ENCODE measurements around the gene NDUFC1. TPM values are rescaled to one million over a fixed set of nuclear protein-coding genes. Genes with fewer than 3 reads are reported as not detected.
A peak's percentile ranks its signal among the peaks of the same experiment; 100 is the strongest.

Gene NDUFC1
- total and polyA plus RNA-seq, 2 experiments from 2014 or later = 31.8 to 367 TPM

- no peaks in the 10 kb centered on the region for H3K27me3 Mint-ChIP-seq (ENCODE audit: insufficient read depth, low read depth, poor library complexity)
- no peak overlapping the region for H3K4me3 Mint-ChIP-seq
- H3K4me1 ChIP-seq (ENCODE audit: insufficient read depth) = peaks cover 13% of the 10 kb centered on the region; the same call in 1 of the 2 replicates
- H3K9me2 ChIP-seq (ENCODE audit: insufficient read depth) = no peaks in the 10 kb centered on the region
- peaks cover 100% of the 10 kb centered on the region for H3K79me2 ChIP-seq (replicated peaks; ENCODE audit: insufficient read depth)
- no peak overlapping the region for H3K4me3 ChIP-seq
- no peak for TF ChIP-seq EZH2phosphoT487 (IDR thresholded peaks at IDR 0.05; ENCODE audit: unreplicated experiment)
- TF ChIP-seq ZNF114 (CRISPR knock-in tag; IDR thresholded peaks at IDR 0.05) = no peak
- TF ChIP-seq POLR2AphosphoS5 (IDR thresholded peaks at IDR 0.05; ENCODE audit: low read depth) = no peak
- ATAC-seq (no peak), DNase-seq (ENCODE audit: low spot score) (no peak)
- H3K36me3 Mint-ChIP-seq (ENCODE audit: low read depth) = peaks cover 48% of the 10 kb centered on the region
- no peaks in the 10 kb centered on the region for H3F3A ChIP-seq (replicated peaks; ENCODE audit: low read depth)
- H3K9me3 Mint-ChIP-seq = peaks cover 3% of the 10 kb centered on the region; the same call in 2 of the 3 replicates
- no peaks in the 10 kb centered on the region for H3K36me3 ChIP-seq (ENCODE audit: insufficient read depth)
- no peak overlapping the region for H3K27ac Mint-ChIP-seq
- no peak overlapping the region for H2AFZ ChIP-seq
- H3K27ac ChIP-seq (ENCODE audit: low read depth) = no peak overlapping the region
- peaks cover 17% of the 10 kb centered on the region for H3K4me1 Mint-ChIP-seq
- peaks cover 40% of the 10 kb centered on the region for H4K20me1 ChIP-seq (replicated peaks; ENCODE audit: insufficient read depth)
- no peaks in the 10 kb centered on the region for H3K27me3 ChIP-seq (ENCODE audit: insufficient read depth)
- no peak overlapping the region for H3K4me2 ChIP-seq
These were observed 28.0 kb upstream of the NDUFC1 start for GRCh38 chr4:139330283-139330682.

- Histone ChIP-seq H3K4me1 (ENCODE audit: insufficient read depth) (peaks cover 17% of the 10 kb centered on the region), H3K27me3 (ENCODE audit: insufficient read depth) (no peaks in the 10 kb centered on the region), H3K9me2 (ENCODE audit: insufficient read depth) (no peaks in the 10 kb centered on the region), H3K79me2 (replicated peaks; ENCODE audit: insufficient read depth) (peaks cover 100% of the 10 kb centered on the region), H3F3A (replicated peaks; ENCODE audit: low read depth) (no peaks in the 10 kb centered on the region), H3K36me3 (ENCODE audit: insufficient read depth) (no peaks in the 10 kb centered on the region), H2AFZ (no peak overlapping the region), H4K20me1 (replicated peaks; ENCODE audit: insufficient read depth) (peaks cover 44% of the 10 kb centered on the region), H3K4me2 (peak overlapping the region; percentile 10; the same call in 1 of the 2 replicates), H3K4me3 (no peak overlapping the region), H3K27ac (ENCODE audit: low read depth) (peak overlapping the region; percentile 34; the same call in 1 of the 2 replicates)
- no peaks in the 10 kb centered on the region for H3K27me3 Mint-ChIP-seq (ENCODE audit: insufficient read depth, low read depth, poor library complexity)
- H3K9me3 Mint-ChIP-seq = peaks cover 3% of the 10 kb centered on the region; the same call in 2 of the 3 replicates
- peaks cover 45% of the 10 kb centered on the region for H3K36me3 Mint-ChIP-seq (ENCODE audit: low read depth)
- ATAC-seq (peak; percentile 79), DNase-seq (ENCODE audit: low spot score) (peak; percentile 25)
- peak; percentile 65; the same call in 1 of the 2 replicates for TF ChIP-seq ZNF462 (CRISPR knock-in tag; IDR thresholded peaks at IDR 0.05)
- no peak for TF ChIP-seq CREB1 (CRISPR knock-in tag; IDR thresholded peaks at IDR 0.05; ENCODE audit: low read depth)
- peak overlapping the region; percentile 12; the same call in 1 of the 2 replicates for H3K27ac Mint-ChIP-seq
- H3K4me3 Mint-ChIP-seq = no peak overlapping the region; the same call in 2 of the 3 replicates
- H3K4me1 Mint-ChIP-seq = peaks cover 23% of the 10 kb centered on the region
These were observed 27.5 kb upstream of the NDUFC1 start for GRCh38 chr4:139329665-139330200.
